Measurements from ENCODE around the gene PFKL.
"Not testable (repeated sequence)": the region's sequence is repeated elsewhere in the genome, so short reads cannot be mapped to it uniquely, and the experiment has no call there.

Gene PFKL

GRCh38 chr21:44279354-44280260 is 20.2 kb upstream of the PFKL start:
- DNase-seq (ENCODE audit: low read depth in 2 of 2): no peak

- DNase-seq (ENCODE audit: low read depth in 2 of 2): no peak
Observed at GRCh38 chr21:44281801-44282200, 18.1 kb upstream of the PFKL start.

- no peak for DNase-seq (ENCODE audit: low read depth in 2 of 2)
Observed at GRCh38 chr21:44282370-44282769, 17.5 kb upstream of the PFKL start.

- not testable (repeated sequence) for DNase-seq (ENCODE audit: low read depth in 2 of 2)
Observed at GRCh38 chr21:44283211-44283785, 16.6 kb upstream of the PFKL start.

- DNase-seq (ENCODE audit: low read depth in 2 of 2): no peak
Observed at GRCh38 chr21:44283948-44284347, 15.9 kb upstream of the PFKL start.

- DNase-seq (ENCODE audit: low read depth in 2 of 2): no peak
Observed at GRCh38 chr21:44285138-44285992, 14.5 kb upstream of the PFKL start, which contains the start of gene AIRE. Gene AIRE (plus strand): TSS chr21:44285876. CDS start chr21:44286007, 131 bp downstream.

- no peak for DNase-seq (ENCODE audit: low read depth in 2 of 2)
Observed at GRCh38 chr21:44286086-44286715, 13.7 kb upstream of the PFKL start.

GRCh38 chr21:44286716-44287632 is 12.9 kb upstream of the PFKL start:
- no peak for DNase-seq (ENCODE audit: low read depth in 2 of 2)

GRCh38 chr21:44288251-44289110 is 11.4 kb upstream of the PFKL start:
- no peak for DNase-seq (ENCODE audit: low read depth in 2 of 2)

- DNase-seq (ENCODE audit: low read depth in 2 of 2): no peak
Observed at GRCh38 chr21:44289381-44290010, 10.4 kb upstream of the PFKL start.

GRCh38 chr21:44290327-44291077 is 9.4 kb upstream of the PFKL start:
- DNase-seq (ENCODE audit: low read depth in 2 of 2): no peak

GRCh38 chr21:44291078-44291935 is 8.5 kb upstream of the PFKL start:
- DNase-seq (ENCODE audit: low read depth in 2 of 2): no peak

GRCh38 chr21:44291936-44292811 is 7.7 kb upstream of the PFKL start:
- no peak for DNase-seq (ENCODE audit: low read depth in 2 of 2)

- no peak for DNase-seq (ENCODE audit: low read depth in 2 of 2)
Observed at GRCh38 chr21:44292812-44293195, 7.0 kb upstream of the PFKL start.

GRCh38 chr21:44293551-44294231 is 6.2 kb upstream of the PFKL start:
- no peak for DNase-seq (ENCODE audit: low read depth in 2 of 2)
